ENCODE data around the gene PABPC3.

Gene PABPC3

DNA sequence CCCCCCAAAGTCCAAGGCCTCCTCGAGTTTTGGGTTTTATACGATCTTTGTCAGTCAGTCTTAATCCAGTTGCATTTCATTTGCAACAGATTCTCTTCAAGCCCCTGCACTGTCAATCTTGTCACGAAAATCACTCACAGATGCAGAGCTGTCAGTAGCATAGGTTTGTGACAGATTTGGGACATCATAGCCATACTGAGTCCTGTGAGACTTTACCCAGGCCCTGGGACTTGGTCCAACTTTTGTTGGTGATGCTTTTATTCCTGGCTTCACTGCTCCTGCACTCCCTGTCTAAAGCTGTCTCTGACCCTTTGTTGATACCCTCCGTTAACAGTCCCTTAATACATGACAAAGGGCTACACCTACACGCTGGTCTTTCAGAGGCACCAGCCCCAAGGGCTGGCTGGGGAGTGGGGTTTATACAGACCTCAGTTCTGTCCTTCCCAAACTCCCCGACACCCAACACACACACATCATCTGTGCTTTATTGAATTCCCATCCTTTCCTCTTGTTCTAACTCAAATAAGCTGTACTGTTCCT is 36.0 kb downstream of the PABPC3 start:
- H3K79me2 ChIP-seq (ENCODE audit: low read length), result no peaks in the 10 kb centered on the region
- no peak overlapping the region for H3K27ac ChIP-seq (ENCODE audit: low read length)
- H4K20me1 ChIP-seq (ENCODE audit: insufficient read depth, low read length), result no peaks in the 10 kb centered on the region
- peaks cover 13% of the 10 kb centered on the region for H3K4me1 ChIP-seq (ENCODE audit: low read length)
- no peak overlapping the region for H2AFZ ChIP-seq (ENCODE audit: low read depth, low read length)
- no peak overlapping the region for H3K4me3 ChIP-seq (ENCODE audit: low read length)
- no peak overlapping the region for H3K9ac ChIP-seq (ENCODE audit: low read length)
- peaks cover 4% of the 10 kb centered on the region for H3K36me3 ChIP-seq (replicated peaks; ENCODE audit: low read depth, low read length)
- no peaks in the 10 kb centered on the region for H3K27me3 ChIP-seq (ENCODE audit: low read depth, low read length)
- no peak overlapping the region for H3K4me2 ChIP-seq (ENCODE audit: low read length)
- no peaks in the 10 kb centered on the region; the same call in none of the 2 replicates for H3K9me3 ChIP-seq (ENCODE audit: insufficient read depth, low read length)
- TF ChIP-seq, protein P1, sequence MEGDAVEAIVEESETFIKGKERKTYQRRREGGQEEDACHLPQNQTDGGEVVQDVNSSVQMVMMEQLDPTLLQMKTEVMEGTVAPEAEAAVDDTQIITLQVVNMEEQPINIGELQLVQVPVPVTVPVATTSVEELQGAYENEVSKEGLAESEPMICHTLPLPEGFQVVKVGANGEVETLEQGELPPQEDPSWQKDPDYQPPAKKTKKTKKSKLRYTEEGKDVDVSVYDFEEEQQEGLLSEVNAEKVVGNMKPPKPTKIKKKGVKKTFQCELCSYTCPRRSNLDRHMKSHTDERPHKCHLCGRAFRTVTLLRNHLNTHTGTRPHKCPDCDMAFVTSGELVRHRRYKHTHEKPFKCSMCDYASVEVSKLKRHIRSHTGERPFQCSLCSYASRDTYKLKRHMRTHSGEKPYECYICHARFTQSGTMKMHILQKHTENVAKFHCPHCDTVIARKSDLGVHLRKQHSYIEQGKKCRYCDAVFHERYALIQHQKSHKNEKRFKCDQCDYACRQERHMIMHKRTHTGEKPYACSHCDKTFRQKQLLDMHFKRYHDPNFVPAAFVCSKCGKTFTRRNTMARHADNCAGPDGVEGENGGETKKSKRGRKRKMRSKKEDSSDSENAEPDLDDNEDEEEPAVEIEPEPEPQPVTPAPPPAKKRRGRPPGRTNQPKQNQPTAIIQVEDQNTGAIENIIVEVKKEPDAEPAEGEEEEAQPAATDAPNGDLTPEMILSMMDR (IDR thresholded peaks at IDR 0.05; ENCODE audit: low read depth, low read length), result no peak
- TF ChIP-seq EZH2phosphoT487 (IDR thresholded peaks at IDR 0.05; ENCODE audit: low read depth), result no peak

DNA sequence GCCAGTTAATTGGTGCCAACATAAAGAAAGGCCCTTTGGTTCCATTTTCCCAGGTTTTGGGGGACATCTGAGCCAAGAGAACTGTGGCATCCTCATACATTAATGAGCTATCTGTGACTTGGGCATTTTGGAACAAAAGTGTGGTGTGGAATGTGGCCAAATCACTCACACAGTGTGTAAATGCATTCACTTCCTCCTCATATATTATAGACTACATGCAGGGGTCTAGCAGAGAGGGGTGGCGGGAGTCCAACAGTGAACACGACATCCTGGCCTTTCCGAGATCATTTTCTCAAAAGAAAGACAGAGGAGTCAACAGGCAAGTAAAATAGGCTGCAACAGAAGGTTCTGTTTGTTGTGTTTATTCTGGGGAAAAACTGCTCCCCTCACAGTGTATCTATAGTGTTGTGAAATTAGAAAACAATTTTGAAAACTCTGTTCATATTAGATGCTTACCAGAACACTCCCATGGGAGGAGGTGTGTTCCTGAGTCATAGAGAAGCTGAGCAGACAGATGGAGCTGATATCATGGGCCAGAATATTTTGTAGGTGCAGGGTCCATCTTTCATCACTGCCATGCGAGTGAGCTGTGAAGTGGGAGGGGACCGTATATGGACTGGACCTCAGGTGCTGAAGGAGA is 36.9 kb downstream of the PABPC3 start:
- Histone ChIP-seq H2AFZ (ENCODE audit: low read depth, low read length) (no peak overlapping the region), H3K4me3 (ENCODE audit: low read length) (no peak overlapping the region), H3K9ac (ENCODE audit: low read length) (no peak overlapping the region), H4K20me1 (ENCODE audit: insufficient read depth, low read length) (no peaks in the 10 kb centered on the region), H3K27ac (ENCODE audit: low read length) (no peak overlapping the region), H3K36me3 (replicated peaks; ENCODE audit: low read depth, low read length) (peaks cover 4% of the 10 kb centered on the region), H3K9me3 (ENCODE audit: insufficient read depth, low read length) (no peaks in the 10 kb centered on the region; the same call in none of the 2 replicates), H3K79me2 (ENCODE audit: low read length) (no peaks in the 10 kb centered on the region), H3K4me1 (ENCODE audit: low read length) (peaks cover 13% of the 10 kb centered on the region), H3K4me2 (ENCODE audit: low read length) (no peak overlapping the region), H3K27me3 (ENCODE audit: low read depth, low read length) (no peaks in the 10 kb centered on the region)
- TF ChIP-seq EZH2phosphoT487 (IDR thresholded peaks at IDR 0.05; ENCODE audit: low read depth), result no peak
- TF ChIP-seq, protein P1 (IDR thresholded peaks at IDR 0.05; ENCODE audit: low read depth, low read length), result no peak

DNA sequence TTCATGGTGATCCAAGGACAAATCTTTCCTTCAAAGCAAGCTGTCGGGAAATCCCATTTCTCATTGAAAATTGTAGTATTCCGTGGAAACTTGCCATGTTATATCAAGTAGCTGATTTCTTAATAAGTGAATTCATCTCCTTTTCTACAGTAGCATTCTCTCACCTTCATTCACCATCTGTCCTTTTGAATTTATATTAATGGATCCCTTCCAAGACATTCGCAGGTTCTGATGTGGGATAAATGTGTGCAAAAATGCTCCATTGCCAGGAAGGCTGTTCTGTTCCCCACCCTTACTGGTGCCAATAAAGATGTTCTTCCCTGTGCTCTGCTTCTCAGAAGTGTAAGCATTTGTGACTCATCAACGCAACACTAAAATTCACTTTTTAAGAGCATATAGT is 40.0 kb downstream of the PABPC3 start:
- no peaks in the 10 kb centered on the region for H3K27me3 ChIP-seq (ENCODE audit: low read depth, low read length)
- H3K9ac ChIP-seq (ENCODE audit: low read length), result no peak overlapping the region
- H3K9me3 ChIP-seq (ENCODE audit: insufficient read depth, low read length), result no peaks in the 10 kb centered on the region; the same call in none of the 2 replicates
- no peaks in the 10 kb centered on the region for H4K20me1 ChIP-seq (ENCODE audit: insufficient read depth, low read length)
- H3K4me3 ChIP-seq (ENCODE audit: low read length), result no peak overlapping the region
- no peak overlapping the region for H2AFZ ChIP-seq (ENCODE audit: low read depth, low read length)
- peaks cover 8% of the 10 kb centered on the region for H3K4me1 ChIP-seq (ENCODE audit: low read length)
- no peak overlapping the region for H3K4me2 ChIP-seq (ENCODE audit: low read length)
- peaks cover 4% of the 10 kb centered on the region for H3K36me3 ChIP-seq (replicated peaks; ENCODE audit: low read depth, low read length)
- no peaks in the 10 kb centered on the region for H3K79me2 ChIP-seq (ENCODE audit: low read length)
- TF ChIP-seq, protein P1 (IDR thresholded peaks at IDR 0.05; ENCODE audit: low read depth, low read length), result no peak
- TF ChIP-seq EZH2phosphoT487 (IDR thresholded peaks at IDR 0.05; ENCODE audit: low read depth), result no peak
- H3K27ac ChIP-seq (ENCODE audit: low read length), result no peak overlapping the region

DNA sequence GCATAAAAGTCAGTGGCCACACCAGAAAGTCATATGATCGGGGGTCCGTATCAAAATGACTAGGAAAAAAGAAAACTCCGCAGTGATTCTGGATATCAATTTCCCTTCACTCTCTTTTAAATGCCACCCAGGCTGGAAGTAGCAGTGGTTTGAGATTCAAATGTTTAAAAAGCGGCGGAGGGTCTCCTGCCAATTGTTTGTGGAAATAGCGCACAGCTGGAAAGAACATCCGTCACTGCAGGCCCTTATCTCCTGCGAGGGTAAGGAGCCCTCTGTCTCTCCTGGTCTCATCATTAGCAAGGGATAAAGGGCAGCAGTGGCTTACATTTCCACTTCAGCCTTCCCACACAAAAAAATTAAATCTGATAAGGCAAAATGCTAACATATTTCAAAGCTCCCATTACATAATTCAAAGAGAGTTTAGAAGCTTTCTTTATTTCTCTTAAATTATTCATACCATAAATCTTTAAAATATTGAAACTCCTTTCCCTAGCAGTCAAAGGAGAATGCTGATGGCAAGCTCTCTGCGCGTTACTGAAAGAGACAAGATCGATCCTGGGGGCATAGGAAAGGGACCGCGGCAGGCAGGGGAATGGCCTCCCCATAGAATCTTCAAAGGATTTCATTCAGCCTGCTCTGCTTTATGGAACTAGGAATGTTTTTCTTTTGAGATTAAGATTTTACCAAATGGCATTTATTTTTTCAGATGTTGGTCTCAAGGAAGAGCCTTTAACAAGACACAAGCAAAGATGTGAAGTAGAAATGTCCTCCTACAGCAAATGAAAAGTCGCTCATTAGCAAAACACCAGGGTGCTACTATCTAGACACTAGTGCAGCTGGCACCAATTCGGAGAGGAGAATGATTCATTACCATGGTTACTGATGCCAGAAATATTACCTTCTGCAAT is 41.2 kb downstream of the PABPC3 start:
- Histone ChIP-seq H3K27ac (ENCODE audit: low read length) (no peak overlapping the region), H3K9me3 (ENCODE audit: insufficient read depth, low read length) (no peaks in the 10 kb centered on the region; the same call in none of the 2 replicates), H3K27me3 (ENCODE audit: low read depth, low read length) (no peaks in the 10 kb centered on the region), H3K4me1 (ENCODE audit: low read length) (no peaks in the 10 kb centered on the region), H2AFZ (ENCODE audit: low read depth, low read length) (no peak overlapping the region), H3K9ac (ENCODE audit: low read length) (no peak overlapping the region), H4K20me1 (ENCODE audit: insufficient read depth, low read length) (no peaks in the 10 kb centered on the region), H3K36me3 (replicated peaks; ENCODE audit: low read depth, low read length) (peaks cover 4% of the 10 kb centered on the region), H3K4me2 (ENCODE audit: low read length) (no peak overlapping the region), H3K79me2 (ENCODE audit: low read length) (no peaks in the 10 kb centered on the region), H3K4me3 (ENCODE audit: low read length) (no peak overlapping the region)
- TF ChIP-seq EZH2phosphoT487 (IDR thresholded peaks at IDR 0.05; ENCODE audit: low read depth), result no peak
- TF ChIP-seq, protein P1 (IDR thresholded peaks at IDR 0.05; ENCODE audit: low read depth, low read length), result no peak

All from OCI-LY3 (cell line).